Measurements from ENCODE around the gene ZMIZ1.

The ZMIZ1 gene

GRCh38 chr10:79052291-79053080 lies 16.3 kb upstream of the ZMIZ1 start:
- DNase-seq (ENCODE audit: low read depth) = no peak

- no peak for DNase-seq (ENCODE audit: low read depth)
Observed at GRCh38 chr10:79053081-79053434, 15.7 kb upstream of the ZMIZ1 start.

- DNase-seq (ENCODE audit: low read depth) = no peak
Observed at GRCh38 chr10:79053481-79054202, 15.1 kb upstream of the ZMIZ1 start.

GRCh38 chr10:79054203-79055099 lies 14.3 kb upstream of the ZMIZ1 start:
- DNase-seq (ENCODE audit: low read depth) = no peak

GRCh38 chr10:79055100-79055782 lies 13.5 kb upstream of the ZMIZ1 start:
- DNase-seq (ENCODE audit: low read depth) = no peak

GRCh38 chr10:79055892-79056291 lies 12.9 kb upstream of the ZMIZ1 start:
- no peak for DNase-seq (ENCODE audit: low read depth)

GRCh38 chr10:79056361-79056735 lies 12.4 kb upstream of the ZMIZ1 start:
- no peak for DNase-seq (ENCODE audit: low read depth)

GRCh38 chr10:79056736-79057391 lies 11.9 kb upstream of the ZMIZ1 start:
- no peak for DNase-seq (ENCODE audit: low read depth)

- DNase-seq (ENCODE audit: low read depth) = no peak
Observed at GRCh38 chr10:79057481-79058275, 11.1 kb upstream of the ZMIZ1 start.

- no peak for DNase-seq (ENCODE audit: low read depth)
Observed at GRCh38 chr10:79058899-79059841, 9.6 kb upstream of the ZMIZ1 start.

- DNase-seq (ENCODE audit: low read depth) = no peak
Observed at GRCh38 chr10:79059859-79060379, 8.8 kb upstream of the ZMIZ1 start.

GRCh38 chr10:79060641-79061255 lies 8.0 kb upstream of the ZMIZ1 start:
- no peak for DNase-seq (ENCODE audit: low read depth)

- DNase-seq (ENCODE audit: low read depth) = no peak
Observed at GRCh38 chr10:79061441-79062315, 7.1 kb upstream of the ZMIZ1 start.

- DNase-seq (ENCODE audit: low read depth) = no peak
Observed at GRCh38 chr10:79063071-79063491, 5.7 kb upstream of the ZMIZ1 start.

- no peak for DNase-seq (ENCODE audit: low read depth)
Observed at GRCh38 chr10:79063661-79064492, 4.9 kb upstream of the ZMIZ1 start.

GRCh38 chr10:79065091-79065551 lies 3.6 kb upstream of the ZMIZ1 start:
- no peak for DNase-seq (ENCODE audit: low read depth)

- no peak for DNase-seq (ENCODE audit: low read depth)
Observed at GRCh38 chr10:79065853-79066252, 2.9 kb upstream of the ZMIZ1 start.
